GM12878 (cell line): ENCODE measurements around the gene RHBDD3. TPM values are rescaled to one million over a fixed set of nuclear protein-coding genes. Genes with fewer than 3 reads are reported as not detected.

Experiments used
- ASH2L ChIP-seq: fragments of 300-600, 200-600 bp; sonication (generic); IDR thresholded peaks from 2 replicates; pipeline ENCODE4 v1.6.1; 2017; ENCODE audit warnings: low read depth, mild to moderate bottlenecking, borderline replicate concordance
- CBX3 ChIP-seq: fragments of 200-600 bp; sonication (generic); IDR thresholded peaks from 2 replicates; pipeline ENCODE4 v1.6.1; 2016; ENCODE audit warnings: low read depth, borderline replicate concordance
- HDAC6 ChIP-seq: fragments of 200-600 bp; sonication (generic); IDR thresholded peaks from one replicate; pipeline ENCODE4 v1.8.0; 2017; ENCODE audit warnings: antibody characterized with exemption; ENCODE audit not compliant: unreplicated experiment
- IKZF1 ChIP-seq: fragments of 450-650 bp; conservative IDR thresholded peaks from 2 replicates; pipeline ENCODE4 v1.6.1; 2017; ENCODE audit warnings: antibody characterized with exemption, mild to moderate bottlenecking
- IKZF2 ChIP-seq, 2 experiments: fragments of 450-650 bp; IDR thresholded peaks; 2 replicates each; pipeline ENCODE4 v1.6.1; 2017; ENCODE audit warnings: mild to moderate bottlenecking in 2 of 2, moderate library complexity in 2 of 2
- KLF5 ChIP-seq: fragments of 450-650 bp; IDR thresholded peaks from 2 replicates; pipeline ENCODE4 v1.6.1; 2014; ENCODE audit warnings: mild to moderate bottlenecking; ENCODE audit not compliant: partially characterized antibody
- MYC ChIP-seq: IDR thresholded peaks from 2 replicates; pipeline ENCODE4 v1.6.1; 2011; ENCODE audit warnings: mild to moderate bottlenecking, low read length, moderate library complexity, inconsistent platforms; ENCODE audit not compliant: insufficient read depth, insufficient replicate concordance, insufficient read length, severe bottlenecking
- NFIC ChIP-seq: IDR thresholded peaks from 2 replicates; pipeline ENCODE4 v1.6.1; 2012; ENCODE audit warnings: low read depth, mild to moderate bottlenecking, inconsistent platforms, low read length, moderate library complexity
- NFYB ChIP-seq: IDR thresholded peaks from 2 replicates; pipeline ENCODE4 v1.6.1; 2011; ENCODE audit warnings: low read depth, mild to moderate bottlenecking, low read length, improper control_type of control experiment, moderate library complexity; ENCODE audit not compliant: insufficient read depth
- POLR2AphosphoS2 ChIP-seq: IDR thresholded peaks from 2 replicates; pipeline ENCODE4 v1.6.1; 2011; ENCODE audit warnings: low read depth, mild to moderate bottlenecking, low read length, improper control_type of control experiment, moderate library complexity
- RB1 ChIP-seq: fragments of 450-650 bp; formaldehyde crosslinking; IDR thresholded peaks from 2 replicates; pipeline ENCODE4 v1.6.1; 2017; ENCODE audit warnings: mild to moderate bottlenecking, borderline replicate concordance
- SPI1 ChIP-seq: IDR thresholded peaks from 2 replicates; pipeline ENCODE4 v1.6.1; 2011; ENCODE audit warnings: low read depth, mild to moderate bottlenecking, low read length, moderate library complexity, borderline replicate concordance; ENCODE audit not compliant: insufficient read depth
- SREBF1 ChIP-seq: IDR thresholded peaks from 2 replicates; pipeline ENCODE4 v1.6.1; 2012; ENCODE audit warnings: mild to moderate bottlenecking, low read length
- SREBF2 ChIP-seq: IDR thresholded peaks from 2 replicates; pipeline ENCODE4 v1.6.1; 2012; ENCODE audit warnings: mild to moderate bottlenecking, low read length
- TCF7 ChIP-seq: IDR thresholded peaks from 2 replicates; pipeline ENCODE4 v1.6.1; 2014; ENCODE audit warnings: antibody characterized with exemption, borderline replicate concordance
- polyA plus RNA-seq, 11 experiments: library from polyadenylated mRNA; depleted of rRNA in 4 of 11; unstranded in 6 of 11; stranded (reverse) in 5 of 11; fragments of >200 nt; fragmentation: Nextera tagmentation in 4 of 11; fragmentation: Illumina TruSeq in 1 of 11; extraction: Ambion mirVana in 4 of 11; extraction: Trizol in 1 of 11; gene quantifications; 1 replicate in 1 of 11; 2 replicates in 10 of 11; pipeline versions ENCODE4 v1.2.1 to v1.2.3, GENCODE V29; 2011 to 2016; ENCODE audit warnings: inconsistent platforms in 2 of 11, missing spikeins in 2 of 11, low read depth in 1 of 11
- total RNA-seq, 4 experiments: library from RNA; depleted of rRNA in 3 of 4; stranded (reverse); fragments of >200 nt in 3 of 4; fragmentation: Illumina TruSeq in 1 of 4; extraction: Trizol in 1 of 4; gene quantifications; 2 replicates each; pipeline versions ENCODE4 v1.2.1 to v1.2.3, GENCODE V29; 2013 to 2021
- TF ChIP-seq, protein P1 (sequence below): fragments of 450-650 bp; formaldehyde crosslinking; IDR thresholded peaks from 2 replicates; pipeline ENCODE4 v1.5.0; 2022; ENCODE audit warnings: mild to moderate bottlenecking, missing genetic modification characterization
- TF ChIP-seq, protein P2 (sequence below): fragments of 450-650 bp; formaldehyde crosslinking; IDR thresholded peaks from 2 replicates; pipeline ENCODE4 v1.4.0; 2020; ENCODE audit warnings: mild to moderate bottlenecking, moderate library complexity
- TF ChIP-seq, protein P3 (sequence below): IDR thresholded peaks from 2 replicates; pipeline ENCODE4 v1.6.1; 2011; ENCODE audit warnings: low read depth, low read length, improper control_type of control experiment, borderline replicate concordance
- TF ChIP-seq, protein P4 (sequence below): IDR thresholded peaks from 2 replicates; pipeline ENCODE4 v1.6.1; 2012; ENCODE audit warnings: low read depth, low read length, improper control_type of control experiment
- TF ChIP-seq, protein P5 (sequence below): fragments of 450-650 bp; IDR thresholded peaks from 2 replicates; pipeline ENCODE4 v1.6.1; 2017; ENCODE audit warnings: mild to moderate bottlenecking

Gene RHBDD3
- total and polyA plus RNA-seq, 10 of the 15 experiments (the other 5 are each of a cell fraction or from before 2014, with no cell fraction given) = 0.27 to 41.2 (median 20.1) TPM

DNA sequence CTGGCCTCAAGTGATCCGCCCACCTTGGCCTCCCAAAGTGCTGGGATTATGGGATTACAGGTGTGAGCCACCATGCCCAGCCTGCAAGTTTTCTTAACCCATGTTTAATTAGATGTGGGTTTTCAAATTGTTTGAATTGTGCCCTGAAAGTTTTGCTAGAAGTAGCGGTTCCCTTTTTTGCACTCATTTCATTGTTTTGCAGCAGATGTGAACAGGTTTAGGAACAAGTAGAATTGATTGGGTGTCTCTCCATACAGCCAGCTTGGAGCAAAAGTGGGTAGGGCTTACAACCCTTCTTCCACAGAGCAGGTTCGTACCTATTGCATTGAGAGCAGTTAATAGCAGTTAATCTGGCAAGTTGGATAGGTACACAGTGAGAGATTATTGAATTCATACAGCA is 16.4 kb upstream of the RHBDD3 start (continued):
- TF ChIP-seq, protein P1, sequence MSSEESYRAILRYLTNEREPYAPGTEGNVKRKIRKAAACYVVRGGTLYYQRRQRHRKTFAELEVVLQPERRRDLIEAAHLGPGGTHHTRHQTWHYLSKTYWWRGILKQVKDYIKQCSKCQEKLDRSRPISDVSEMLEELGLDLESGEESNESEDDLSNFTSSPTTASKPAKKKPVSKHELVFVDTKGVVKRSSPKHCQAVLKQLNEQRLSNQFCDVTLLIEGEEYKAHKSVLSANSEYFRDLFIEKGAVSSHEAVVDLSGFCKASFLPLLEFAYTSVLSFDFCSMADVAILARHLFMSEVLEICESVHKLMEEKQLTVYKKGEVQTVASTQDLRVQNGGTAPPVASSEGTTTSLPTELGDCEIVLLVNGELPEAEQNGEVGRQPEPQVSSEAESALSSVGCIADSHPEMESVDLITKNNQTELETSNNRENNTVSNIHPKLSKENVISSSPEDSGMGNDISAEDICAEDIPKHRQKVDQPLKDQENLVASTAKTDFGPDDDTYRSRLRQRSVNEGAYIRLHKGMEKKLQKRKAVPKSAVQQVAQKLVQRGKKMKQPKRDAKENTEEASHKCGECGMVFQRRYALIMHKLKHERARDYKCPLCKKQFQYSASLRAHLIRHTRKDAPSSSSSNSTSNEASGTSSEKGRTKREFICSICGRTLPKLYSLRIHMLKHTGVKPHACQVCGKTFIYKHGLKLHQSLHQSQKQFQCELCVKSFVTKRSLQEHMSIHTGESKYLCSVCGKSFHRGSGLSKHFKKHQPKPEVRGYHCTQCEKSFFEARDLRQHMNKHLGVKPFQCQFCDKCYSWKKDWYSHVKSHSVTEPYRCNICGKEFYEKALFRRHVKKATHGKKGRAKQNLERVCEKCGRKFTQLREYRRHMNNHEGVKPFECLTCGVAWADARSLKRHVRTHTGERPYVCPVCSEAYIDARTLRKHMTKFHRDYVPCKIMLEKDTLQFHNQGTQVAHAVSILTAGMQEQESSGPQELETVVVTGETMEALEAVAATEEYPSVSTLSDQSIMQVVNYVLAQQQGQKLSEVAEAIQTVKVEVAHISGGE (CRISPR knock-in tag) = no peak
- TF ChIP-seq NFIC (no peak), IKZF2 (IDR thresholded peaks at IDR 0.05) (peak; percentile 56 to 57; a peak in 2 of 4 replicates), POLR2AphosphoS2 (no peak), IKZF1 (peak; percentile 45), HDAC6 (no peak), ASH2L (no peak), SREBF1 (no peak), TCF7 (no peak), CBX3 (no peak), MYC (no peak), RB1 (no peak), SPI1 (peak; percentile 80; the same call in 1 of the 2 replicates), SREBF2 (no peak), NFYB (no peak), KLF5 (no peak)
- TF ChIP-seq, protein P2, sequence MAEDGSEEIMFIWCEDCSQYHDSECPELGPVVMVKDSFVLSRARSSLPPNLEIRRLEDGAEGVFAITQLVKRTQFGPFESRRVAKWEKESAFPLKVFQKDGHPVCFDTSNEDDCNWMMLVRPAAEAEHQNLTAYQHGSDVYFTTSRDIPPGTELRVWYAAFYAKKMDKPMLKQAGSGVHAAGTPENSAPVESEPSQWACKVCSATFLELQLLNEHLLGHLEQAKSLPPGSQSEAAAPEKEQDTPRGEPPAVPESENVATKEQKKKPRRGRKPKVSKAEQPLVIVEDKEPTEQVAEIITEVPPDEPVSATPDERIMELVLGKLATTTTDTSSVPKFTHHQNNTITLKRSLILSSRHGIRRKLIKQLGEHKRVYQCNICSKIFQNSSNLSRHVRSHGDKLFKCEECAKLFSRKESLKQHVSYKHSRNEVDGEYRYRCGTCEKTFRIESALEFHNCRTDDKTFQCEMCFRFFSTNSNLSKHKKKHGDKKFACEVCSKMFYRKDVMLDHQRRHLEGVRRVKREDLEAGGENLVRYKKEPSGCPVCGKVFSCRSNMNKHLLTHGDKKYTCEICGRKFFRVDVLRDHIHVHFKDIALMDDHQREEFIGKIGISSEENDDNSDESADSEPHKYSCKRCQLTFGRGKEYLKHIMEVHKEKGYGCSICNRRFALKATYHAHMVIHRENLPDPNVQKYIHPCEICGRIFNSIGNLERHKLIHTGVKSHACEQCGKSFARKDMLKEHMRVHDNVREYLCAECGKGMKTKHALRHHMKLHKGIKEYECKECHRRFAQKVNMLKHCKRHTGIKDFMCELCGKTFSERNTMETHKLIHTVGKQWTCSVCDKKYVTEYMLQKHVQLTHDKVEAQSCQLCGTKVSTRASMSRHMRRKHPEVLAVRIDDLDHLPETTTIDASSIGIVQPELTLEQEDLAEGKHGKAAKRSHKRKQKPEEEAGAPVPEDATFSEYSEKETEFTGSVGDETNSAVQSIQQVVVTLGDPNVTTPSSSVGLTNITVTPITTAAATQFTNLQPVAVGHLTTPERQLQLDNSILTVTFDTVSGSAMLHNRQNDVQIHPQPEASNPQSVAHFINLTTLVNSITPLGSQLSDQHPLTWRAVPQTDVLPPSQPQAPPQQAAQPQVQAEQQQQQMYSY (CRISPR knock-in tag) = no peak
- TF ChIP-seq, protein P3, sequence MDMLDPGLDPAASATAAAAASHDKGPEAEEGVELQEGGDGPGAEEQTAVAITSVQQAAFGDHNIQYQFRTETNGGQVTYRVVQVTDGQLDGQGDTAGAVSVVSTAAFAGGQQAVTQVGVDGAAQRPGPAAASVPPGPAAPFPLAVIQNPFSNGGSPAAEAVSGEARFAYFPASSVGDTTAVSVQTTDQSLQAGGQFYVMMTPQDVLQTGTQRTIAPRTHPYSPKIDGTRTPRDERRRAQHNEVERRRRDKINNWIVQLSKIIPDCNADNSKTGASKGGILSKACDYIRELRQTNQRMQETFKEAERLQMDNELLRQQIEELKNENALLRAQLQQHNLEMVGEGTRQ = no peak
- TF ChIP-seq, protein P4, sequence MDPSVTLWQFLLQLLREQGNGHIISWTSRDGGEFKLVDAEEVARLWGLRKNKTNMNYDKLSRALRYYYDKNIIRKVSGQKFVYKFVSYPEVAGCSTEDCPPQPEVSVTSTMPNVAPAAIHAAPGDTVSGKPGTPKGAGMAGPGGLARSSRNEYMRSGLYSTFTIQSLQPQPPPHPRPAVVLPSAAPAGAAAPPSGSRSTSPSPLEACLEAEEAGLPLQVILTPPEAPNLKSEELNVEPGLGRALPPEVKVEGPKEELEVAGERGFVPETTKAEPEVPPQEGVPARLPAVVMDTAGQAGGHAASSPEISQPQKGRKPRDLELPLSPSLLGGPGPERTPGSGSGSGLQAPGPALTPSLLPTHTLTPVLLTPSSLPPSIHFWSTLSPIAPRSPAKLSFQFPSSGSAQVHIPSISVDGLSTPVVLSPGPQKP = no peak
- TF ChIP-seq, protein P5, sequence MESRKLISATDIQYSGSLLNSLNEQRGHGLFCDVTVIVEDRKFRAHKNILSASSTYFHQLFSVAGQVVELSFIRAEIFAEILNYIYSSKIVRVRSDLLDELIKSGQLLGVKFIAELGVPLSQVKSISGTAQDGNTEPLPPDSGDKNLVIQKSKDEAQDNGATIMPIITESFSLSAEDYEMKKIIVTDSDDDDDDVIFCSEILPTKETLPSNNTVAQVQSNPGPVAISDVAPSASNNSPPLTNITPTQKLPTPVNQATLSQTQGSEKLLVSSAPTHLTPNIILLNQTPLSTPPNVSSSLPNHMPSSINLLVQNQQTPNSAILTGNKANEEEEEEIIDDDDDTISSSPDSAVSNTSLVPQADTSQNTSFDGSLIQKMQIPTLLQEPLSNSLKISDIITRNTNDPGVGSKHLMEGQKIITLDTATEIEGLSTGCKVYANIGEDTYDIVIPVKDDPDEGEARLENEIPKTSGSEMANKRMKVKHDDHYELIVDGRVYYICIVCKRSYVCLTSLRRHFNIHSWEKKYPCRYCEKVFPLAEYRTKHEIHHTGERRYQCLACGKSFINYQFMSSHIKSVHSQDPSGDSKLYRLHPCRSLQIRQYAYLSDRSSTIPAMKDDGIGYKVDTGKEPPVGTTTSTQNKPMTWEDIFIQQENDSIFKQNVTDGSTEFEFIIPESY = no peak
